K562 (cell line): ENCODE data around the gene PODN. TPM values are rescaled to one million over a fixed set of nuclear protein-coding genes. Genes with fewer than 3 reads are reported as not detected.

Experiments
- ATAC-seq: fragments of 200-7000 bp; cut with Tn5 transposase; 3 replicates; pipeline ENCODE4 v1.9.1; 2020; ENCODE audit warnings: moderate library complexity
- BruUV-seq: library from RNA; stranded (reverse); fragments of 400-500 nt; replicated peaks from 2 replicates; lab custom pipeline; 2021; lab: Mats Ljungman, UMichigan
- CTCF ChIA-PET: fragments of 300-600 bp; formaldehyde crosslinking; extraction: SDS; loops from one replicate; lab custom pipeline; 2021; ENCODE audit warnings: low intra/inter-chr PET ratio; lab: Yijun Ruan, JAX
- POLR2A ChIA-PET: fragments of 300-600, 350-650 bp; sonication (Branson Sonifier 250); formaldehyde crosslinking; extraction: SDS; loops from one replicate; lab custom pipeline; 2021; ENCODE audit warnings: antibody characterized with exemption, inconsistent platforms; lab: Yijun Ruan, JAX
- DNase-seq, 4 experiments: peaks; one replicate each; pipeline versions ENCODE4 v3.0.0 to v3.0.0-alpha.2; 2011 to 2018; ENCODE audit warnings: low spot score in 3 of 4, mixed read lengths in 3 of 4; ENCODE audit errors: extremely low read depth in 1 of 4
- FAIRE-seq: peaks from 2 replicates; lab custom pipeline; 2011; peaks lifted over from hg19 to GRCh38; lab: Jason Lieb, UNC
- H2AFZ ChIP-seq: 2 replicates; pipeline ENCODE4 v1.6.0; 2011; ENCODE audit warnings: low read depth, low read length, control low read depth, inconsistent platforms
- H3K27ac ChIP-seq: fragments of 200-600 bp; 3 replicates; pipeline ENCODE4 v1.8.0; 2011; ENCODE audit warnings: low read depth, mild to moderate bottlenecking, control low read depth, inconsistent platforms, low read length, moderate library complexity, mixed read lengths; ENCODE audit errors: extremely low read depth
- H3K27me3 ChIP-seq, 2 experiments: fragments of 300-600 bp in 1 of 2; 2 replicates in 1 of 2; 3 replicates in 1 of 2; pipeline versions ENCODE4 v1.6.0 to v1.8.0; 2011; ENCODE audit warnings: inconsistent platforms in 2 of 2, low read length in 2 of 2, mild to moderate bottlenecking in 1 of 2, mixed read lengths in 1 of 2, moderate library complexity in 1 of 2; ENCODE audit not compliant: control insufficient read depth in 2 of 2, insufficient read depth in 2 of 2
- H3K36me3 ChIP-seq: fragments of 300-600 bp; 3 replicates; pipeline ENCODE4 v1.8.0; 2011; ENCODE audit warnings: mild to moderate bottlenecking, low read length, inconsistent platforms; ENCODE audit not compliant: control insufficient read depth, insufficient read depth
- H3K4me1 ChIP-seq, 2 experiments: fragments of 200-600 bp in 1 of 2; replicated peaks in 1 of 2; 2 replicates in 1 of 2; 3 replicates in 1 of 2; pipeline versions ENCODE4 v1.5.1 to v1.8.0; 2011; ENCODE audit warnings: inconsistent platforms in 2 of 2, low read length in 2 of 2, mild to moderate bottlenecking in 1 of 2, mixed read lengths in 1 of 2, moderate library complexity in 1 of 2; ENCODE audit not compliant: control insufficient read depth in 2 of 2, insufficient read depth in 2 of 2
- H3K4me2 ChIP-seq: 2 replicates; pipeline ENCODE4 v1.6.1; 2011; ENCODE audit warnings: low read length, control low read depth, inconsistent platforms, mixed read lengths; ENCODE audit not compliant: insufficient read depth
- H3K4me3 ChIP-seq: fragments of 200-600 bp; sonication (generic), shearing (Covaris generic); 2 replicates; pipeline ENCODE4 v1.5.1; 2016; ENCODE audit warnings: control low read depth, inconsistent platforms
- H3K79me2 ChIP-seq: fragments of 200-600 bp; 3 replicates; pipeline ENCODE4 v1.8.0; 2011; ENCODE audit warnings: low read length, inconsistent platforms; ENCODE audit not compliant: control insufficient read depth, insufficient read depth
- H3K9ac ChIP-seq, 2 experiments: 2 replicates each; pipeline versions ENCODE4 v1.6.0 to v1.6.1; 2011; ENCODE audit warnings: low read depth in 2 of 2, low read length in 2 of 2, control low read depth in 1 of 2, inconsistent platforms in 1 of 2, mild to moderate bottlenecking in 1 of 2, mixed read lengths in 1 of 2; ENCODE audit not compliant: insufficient read depth in 1 of 2
- H3K9me1 ChIP-seq: one replicate; pipeline ENCODE4 v1.6.0; 2011; ENCODE audit warnings: inconsistent platforms, mild to moderate bottlenecking, low read length, moderate library complexity; ENCODE audit not compliant: control insufficient read depth, insufficient read depth
- H3K9me3 ChIP-seq: replicated peaks from 2 replicates; pipeline ENCODE4 v1.5.1; 2011; ENCODE audit warnings: low read depth, low read length, inconsistent platforms; ENCODE audit not compliant: control insufficient read depth, insufficient read depth
- H4K20me1 ChIP-seq: replicated peaks from 2 replicates; pipeline ENCODE4 v1.6.1; 2011; ENCODE audit warnings: low read length, inconsistent platforms, mixed read lengths; ENCODE audit not compliant: control insufficient read depth, insufficient read depth
- CXXC5 ChIP-seq: fragments of 250-450 bp; sonication (Bioruptor Pico); IDR thresholded peaks from 2 replicates; pipeline ENCODE4 v1.8.0; 2022; ENCODE audit warnings: inconsistent platforms, mild to moderate bottlenecking, moderate library complexity
- RBM25 ChIP-seq: fragments of 200-400 bp; formaldehyde crosslinking; IDR thresholded peaks from 2 replicates; pipeline ENCODE4 v1.6.1; 2018; ENCODE audit warnings: low read length, low read depth, moderate library complexity; ENCODE audit not compliant: severe bottlenecking
- TAF15 ChIP-seq: fragments of 200-400 bp; formaldehyde crosslinking; IDR thresholded peaks from 2 replicates; pipeline ENCODE4 v1.6.1; 2017; ENCODE audit warnings: mild to moderate bottlenecking, low read depth, low read length, moderate library complexity
- WGBS: fragments of 100-300 bp; shearing (Covaris generic); methylation state at CpG from one replicate; pipeline ENCODE4 v1.1.6; 2016; ENCODE audit warnings: low coverage, mixed read lengths; ENCODE audit not compliant: insufficient coverage; ENCODE audit errors: missing lambda C conversion rate; 5-methylcytosine and 5-hydroxymethylcytosine counted together
- in situ Hi-C: fragments of 300-500 bp; cut with MboI; formaldehyde crosslinking; loops from 4 replicates; pipeline ENCODE4 v1.15.0; 2018; ENCODE audit warnings: inconsistent platforms, mixed read lengths
- intact Hi-C: fragments of 100-400 bp; cut with micrococcal nuclease; formaldehyde crosslinking; loops from 2 replicates; pipeline ENCODE4 v1.14.2; 2022
- polyA plus RNA-seq, 8 experiments: library from polyadenylated mRNA; depleted of rRNA in 4 of 8; stranded (reverse) in 5 of 8; unstranded in 3 of 8; fragments of >200 nt; fragmentation: Nextera tagmentation in 2 of 8; fragmentation: Illumina TruSeq in 1 of 8; extraction: Ambion mirVana in 2 of 8; extraction: Trizol in 1 of 8; gene quantifications; 2 replicates each; pipeline versions ENCODE4 v1.2.1 to v1.2.3, GENCODE V29; 2011 to 2014; ENCODE audit warnings: inconsistent platforms in 1 of 8, missing spikeins in 1 of 8
- total RNA-seq, 7 experiments: library from RNA; depleted of rRNA in 6 of 7; stranded (reverse); fragments of >200 nt in 6 of 7; fragmentation: Illumina TruSeq in 2 of 7; extraction: Trizol in 2 of 7; gene quantifications; 2 replicates each; pipeline versions ENCODE4 v1.2.1 to v1.2.3, GENCODE V29; 2011 to 2021; ENCODE audit warnings: low replicate concordance in 1 of 7
- TF ChIP-seq, protein P1 (sequence below): fragments of 450-650 bp; IDR thresholded peaks from 2 replicates; pipeline ENCODE4 v1.6.1; 2017; ENCODE audit warnings: antibody characterized with exemption
- TF ChIP-seq, protein P2 (sequence below): fragments of 250-450 bp; sonication (Bioruptor Pico); IDR thresholded peaks from 2 replicates; pipeline ENCODE4 v1.4.0; 2020

The PODN gene
- total and polyA plus RNA-seq, 9 of the 15 experiments (the other 6 are each of a cell fraction or from before 2014, with no cell fraction given) = not detected

DNA sequence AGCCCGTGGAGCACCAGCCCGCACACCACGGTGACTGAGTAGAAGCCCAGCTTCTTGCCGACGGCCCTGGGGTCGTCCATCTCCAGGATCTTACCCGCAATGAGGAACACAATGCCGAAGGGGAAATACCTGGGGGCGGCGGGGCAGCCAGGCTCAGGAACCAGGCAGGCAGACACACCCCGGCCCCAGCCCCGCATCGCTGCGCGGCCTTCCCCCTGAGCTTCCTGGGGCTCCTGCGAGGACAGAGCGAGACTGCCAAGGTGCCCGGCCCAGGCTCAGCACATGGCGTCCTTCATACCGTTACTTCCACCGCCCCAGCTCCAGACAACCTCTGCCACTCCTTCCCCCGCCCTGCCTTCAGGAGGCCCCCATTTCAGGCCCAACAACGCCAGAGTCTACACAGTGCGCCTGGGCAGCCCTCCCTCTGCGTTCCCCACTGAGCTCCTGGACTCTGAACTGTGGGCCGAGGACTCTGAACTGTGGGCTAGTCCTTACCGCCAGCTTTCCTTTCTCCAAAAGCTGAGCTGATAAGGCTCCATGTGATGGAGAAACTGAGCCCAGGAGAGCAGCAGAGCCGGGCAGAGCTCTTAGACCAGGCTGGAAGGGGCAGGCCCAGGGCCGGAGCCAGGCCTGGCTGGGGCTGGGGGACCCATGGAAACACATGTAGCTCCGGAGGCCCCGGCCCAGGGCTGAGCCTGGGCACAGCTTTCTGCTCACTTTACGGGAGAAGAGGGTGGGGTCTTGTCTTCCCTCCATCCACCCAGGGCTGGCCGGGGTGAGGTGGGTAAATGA, 30.8 kb downstream of the PODN start (continued):
- TF ChIP-seq, protein P1, sequence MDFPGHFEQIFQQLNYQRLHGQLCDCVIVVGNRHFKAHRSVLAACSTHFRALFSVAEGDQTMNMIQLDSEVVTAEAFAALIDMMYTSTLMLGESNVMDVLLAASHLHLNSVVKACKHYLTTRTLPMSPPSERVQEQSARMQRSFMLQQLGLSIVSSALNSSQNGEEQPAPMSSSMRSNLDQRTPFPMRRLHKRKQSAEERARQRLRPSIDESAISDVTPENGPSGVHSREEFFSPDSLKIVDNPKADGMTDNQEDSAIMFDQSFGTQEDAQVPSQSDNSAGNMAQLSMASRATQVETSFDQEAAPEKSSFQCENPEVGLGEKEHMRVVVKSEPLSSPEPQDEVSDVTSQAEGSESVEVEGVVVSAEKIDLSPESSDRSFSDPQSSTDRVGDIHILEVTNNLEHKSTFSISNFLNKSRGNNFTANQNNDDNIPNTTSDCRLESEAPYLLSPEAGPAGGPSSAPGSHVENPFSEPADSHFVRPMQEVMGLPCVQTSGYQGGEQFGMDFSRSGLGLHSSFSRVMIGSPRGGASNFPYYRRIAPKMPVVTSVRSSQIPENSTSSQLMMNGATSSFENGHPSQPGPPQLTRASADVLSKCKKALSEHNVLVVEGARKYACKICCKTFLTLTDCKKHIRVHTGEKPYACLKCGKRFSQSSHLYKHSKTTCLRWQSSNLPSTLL = no peak

DNA sequence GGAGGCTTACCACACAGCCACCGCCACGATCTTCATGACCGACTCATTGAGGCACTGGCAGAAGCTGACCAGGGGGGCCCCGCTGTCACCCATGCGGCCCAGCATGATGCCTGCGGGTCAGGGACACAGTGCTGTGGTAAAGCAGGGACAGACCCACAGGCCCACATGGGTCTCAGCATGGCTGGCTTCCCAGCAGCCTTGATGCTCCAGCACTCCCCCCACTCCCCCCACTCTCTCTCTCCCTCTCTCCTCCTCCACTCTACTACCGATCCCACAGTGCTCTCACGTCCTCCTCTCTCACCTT, 31.4 kb downstream of the PODN start:
- no peak for TF ChIP-seq TAF15
- no peak for TF ChIP-seq CXXC5 (CRISPR knock-in tag)
- TF ChIP-seq RBM25 = no peak
- TF ChIP-seq, protein P2, sequence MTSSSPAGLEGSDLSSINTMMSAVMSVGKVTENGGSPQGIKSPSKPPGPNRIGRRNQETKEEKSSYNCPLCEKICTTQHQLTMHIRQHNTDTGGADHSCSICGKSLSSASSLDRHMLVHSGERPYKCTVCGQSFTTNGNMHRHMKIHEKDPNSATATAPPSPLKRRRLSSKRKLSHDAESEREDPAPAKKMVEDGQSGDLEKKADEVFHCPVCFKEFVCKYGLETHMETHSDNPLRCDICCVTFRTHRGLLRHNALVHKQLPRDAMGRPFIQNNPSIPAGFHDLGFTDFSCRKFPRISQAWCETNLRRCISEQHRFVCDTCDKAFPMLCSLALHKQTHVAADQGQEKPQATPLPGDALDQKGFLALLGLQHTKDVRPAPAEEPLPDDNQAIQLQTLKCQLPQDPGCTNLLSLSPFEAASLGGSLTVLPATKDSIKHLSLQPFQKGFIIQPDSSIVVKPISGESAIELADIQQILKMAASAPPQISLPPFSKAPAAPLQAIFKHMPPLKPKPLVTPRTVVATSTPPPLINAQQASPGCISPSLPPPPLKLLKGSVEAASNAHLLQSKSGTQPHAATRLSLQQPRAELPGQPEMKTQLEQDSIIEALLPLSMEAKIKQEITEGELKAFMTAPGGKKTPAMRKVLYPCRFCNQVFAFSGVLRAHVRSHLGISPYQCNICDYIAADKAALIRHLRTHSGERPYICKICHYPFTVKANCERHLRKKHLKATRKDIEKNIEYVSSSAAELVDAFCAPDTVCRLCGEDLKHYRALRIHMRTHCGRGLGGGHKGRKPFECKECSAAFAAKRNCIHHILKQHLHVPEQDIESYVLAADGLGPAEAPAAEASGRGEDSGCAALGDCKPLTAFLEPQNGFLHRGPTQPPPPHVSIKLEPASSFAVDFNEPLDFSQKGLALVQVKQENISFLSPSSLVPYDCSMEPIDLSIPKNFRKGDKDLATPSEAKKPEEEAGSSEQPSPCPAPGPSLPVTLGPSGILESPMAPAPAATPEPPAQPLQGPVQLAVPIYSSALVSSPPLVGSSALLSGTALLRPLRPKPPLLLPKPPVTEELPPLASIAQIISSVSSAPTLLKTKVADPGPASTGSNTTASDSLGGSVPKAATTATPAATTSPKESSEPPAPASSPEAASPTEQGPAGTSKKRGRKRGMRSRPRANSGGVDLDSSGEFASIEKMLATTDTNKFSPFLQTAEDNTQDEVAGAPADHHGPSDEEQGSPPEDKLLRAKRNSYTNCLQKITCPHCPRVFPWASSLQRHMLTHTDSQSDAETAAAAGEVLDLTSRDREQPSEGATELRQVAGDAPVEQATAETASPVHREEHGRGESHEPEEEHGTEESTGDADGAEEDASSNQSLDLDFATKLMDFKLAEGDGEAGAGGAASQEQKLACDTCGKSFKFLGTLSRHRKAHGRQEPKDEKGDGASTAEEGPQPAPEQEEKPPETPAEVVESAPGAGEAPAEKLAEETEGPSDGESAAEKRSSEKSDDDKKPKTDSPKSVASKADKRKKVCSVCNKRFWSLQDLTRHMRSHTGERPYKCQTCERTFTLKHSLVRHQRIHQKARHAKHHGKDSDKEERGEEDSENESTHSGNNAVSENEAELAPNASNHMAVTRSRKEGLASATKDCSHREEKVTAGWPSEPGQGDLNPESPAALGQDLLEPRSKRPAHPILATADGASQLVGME (CRISPR knock-in tag) = no peak
- POLR2A ChIA-PET = interaction anchor here (1.0 to 1.2 kb wide), 3 partner anchors 12 to 19 kb away, joined by 3 to 4 read pairs (median 3); no protein-coding TSS in a partner anchor
- Histone ChIP-seq H3K4me1 (peaks cover 5 to 46% of the 10 kb centered on the region in 2 experiments; a peak in 3 of 5 replicates), H3K4me3 (no peak overlapping the region), H3K9me3 (peaks cover 31% of the 10 kb centered on the region), H3K9ac (no peak overlapping the region), H3K79me2 (no peaks in the 10 kb centered on the region), H3K36me3 (no peaks in the 10 kb centered on the region), H3K27ac (no peak overlapping the region), H3K9me1 (no peaks in the 10 kb centered on the region), H3K4me2 (no peak overlapping the region), H3K27me3 (peaks cover 29 to 52% of the 10 kb centered on the region in 2 experiments), H2AFZ (no peak overlapping the region), H4K20me1 (no peaks in the 10 kb centered on the region)
- no peak for FAIRE-seq
- no peak for DNase-seq
- intact Hi-C loops (no loop called here), in situ Hi-C loops (no loop called here)
- 8% methylated on average over 8 of the region's 8 CpGs for WGBS
- ATAC-seq = no peak
- CTCF ChIA-PET = interaction anchor here (0.7 kb wide), 1 partner anchor 1402 kb away, joined by 4 read pairs; no protein-coding TSS in a partner anchor
- BruUV-seq = no TSS peak
